NCI-H146 treated with DMSO at 0.1 percent for 48 hours (cell line): ENCODE data around the gene MGAT5.
"Not testable (repeated sequence)": the region's sequence is repeated elsewhere in the genome, so short reads cannot be mapped to it uniquely, and the experiment has no call there.

Experiments used
- DNase-seq: peaks from one replicate; lab custom pipeline; 2025; ENCODE audit not compliant: unreplicated experiment; lab: John Stamatoyannopoulos, UW

Gene MGAT5

GRCh38 chr2:134459706-134460406 is 206.0 kb downstream of the MGAT5 start:
- DNase-seq, result no peak

GRCh38 chr2:134460583-134460998 is 206.7 kb downstream of the MGAT5 start:
- peak; percentile 47 for DNase-seq

- no peak for DNase-seq
Measured at GRCh38 chr2:134461511-134461910, 207.6 kb downstream of the MGAT5 start.

- DNase-seq, result no peak
Measured at GRCh38 chr2:134462275-134462674, 208.4 kb downstream of the MGAT5 start.

- DNase-seq, result no peak
Measured at GRCh38 chr2:134462791-134463698, 209.2 kb downstream of the MGAT5 start.

- DNase-seq, result no peak
Measured at GRCh38 chr2:134463699-134464022, 209.8 kb downstream of the MGAT5 start.

- no peak for DNase-seq
Measured at GRCh38 chr2:134465228-134466105, 211.6 kb downstream of the MGAT5 start.

GRCh38 chr2:134466141-134466540 is 212.3 kb downstream of the MGAT5 start:
- peak; percentile 70 for DNase-seq

GRCh38 chr2:134468164-134468563 is 214.3 kb downstream of the MGAT5 start:
- no peak for DNase-seq

- no peak for DNase-seq
Measured at GRCh38 chr2:134468776-134469175, 214.9 kb downstream of the MGAT5 start.

- no peak for DNase-seq
Measured at GRCh38 chr2:134469516-134470115, 215.7 kb downstream of the MGAT5 start.

GRCh38 chr2:134470561-134471168 is 216.8 kb downstream of the MGAT5 start:
- no peak for DNase-seq

GRCh38 chr2:134476982-134477381 is 223.1 kb downstream of the MGAT5 start:
- not testable (repeated sequence) for DNase-seq

- DNase-seq, result no peak
Measured at GRCh38 chr2:134479696-134480330, 225.9 kb downstream of the MGAT5 start.

GRCh38 chr2:134482131-134482723 is 228.4 kb downstream of the MGAT5 start:
- DNase-seq, result no peak

- DNase-seq, result no peak
Measured at GRCh38 chr2:134482766-134483340, 229.0 kb downstream of the MGAT5 start.

- DNase-seq, result no peak
Measured at GRCh38 chr2:134489732-134490384, 236.0 kb downstream of the MGAT5 start.

GRCh38 chr2:134490559-134490958 is 236.7 kb downstream of the MGAT5 start:
- DNase-seq, result no peak

GRCh38 chr2:134491022-134491421 is 237.2 kb downstream of the MGAT5 start:
- DNase-seq, result no peak
